DND-41 (cell line): Measurements from ENCODE around the gene FAM53A.

Experiments used
- EZH2 ChIP-seq: IDR thresholded peaks from 3 replicates; pipeline ENCODE4 v1.6.1; 2012; ENCODE audit warnings: borderline replicate concordance, low read depth, mild to moderate bottlenecking, moderate library complexity, low read length, inconsistent platforms; ENCODE audit not compliant: severe bottlenecking
- TF ChIP-seq, protein P1 (sequence below): IDR thresholded peaks from 2 replicates; pipeline ENCODE4 v1.5.1; 2012; ENCODE audit warnings: borderline replicate concordance, low read length, moderate library complexity, mild to moderate bottlenecking; ENCODE audit not compliant: poor library complexity, severe bottlenecking; ENCODE audit errors: extremely low read depth

DNA sequence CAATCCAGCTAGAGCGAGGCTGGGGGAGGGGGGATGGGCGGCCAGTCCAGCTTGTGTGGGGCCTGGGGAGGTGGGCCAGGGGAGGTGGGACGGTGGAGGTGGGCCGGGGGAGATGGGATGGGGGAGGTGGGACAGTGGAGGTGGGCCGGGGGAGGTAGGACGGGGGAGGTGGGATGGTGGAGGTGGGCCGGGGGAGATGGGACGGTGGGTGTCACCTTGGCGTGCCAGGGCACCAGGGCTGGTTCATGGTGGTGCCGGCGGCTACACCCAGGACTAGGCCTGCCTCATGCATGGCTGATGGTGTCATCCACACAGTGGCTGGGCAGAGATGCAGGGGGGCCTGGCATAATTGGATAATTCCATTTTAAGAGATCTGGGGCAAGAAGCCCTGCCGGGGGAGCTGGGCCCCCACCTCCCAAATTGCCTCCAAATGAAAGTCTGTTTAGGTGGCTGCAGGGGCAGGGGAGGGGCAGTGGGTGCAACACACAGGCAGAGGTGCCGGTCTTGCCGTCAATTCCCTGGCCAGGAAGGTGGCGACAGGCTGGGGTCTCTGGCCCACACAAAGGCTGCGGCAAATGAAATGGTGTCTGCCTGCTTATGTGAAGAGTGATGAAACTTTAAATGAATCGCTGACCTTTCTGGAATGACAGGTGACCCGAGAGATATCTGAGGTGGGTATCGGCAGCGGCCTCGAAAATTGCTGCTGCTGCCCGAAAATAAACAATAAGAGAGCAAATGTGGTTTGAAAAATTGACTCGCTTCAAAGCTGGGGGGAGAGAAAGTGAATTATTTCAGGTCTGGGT is 82.1 kb downstream of the FAM53A start:
- TF ChIP-seq, protein P1, sequence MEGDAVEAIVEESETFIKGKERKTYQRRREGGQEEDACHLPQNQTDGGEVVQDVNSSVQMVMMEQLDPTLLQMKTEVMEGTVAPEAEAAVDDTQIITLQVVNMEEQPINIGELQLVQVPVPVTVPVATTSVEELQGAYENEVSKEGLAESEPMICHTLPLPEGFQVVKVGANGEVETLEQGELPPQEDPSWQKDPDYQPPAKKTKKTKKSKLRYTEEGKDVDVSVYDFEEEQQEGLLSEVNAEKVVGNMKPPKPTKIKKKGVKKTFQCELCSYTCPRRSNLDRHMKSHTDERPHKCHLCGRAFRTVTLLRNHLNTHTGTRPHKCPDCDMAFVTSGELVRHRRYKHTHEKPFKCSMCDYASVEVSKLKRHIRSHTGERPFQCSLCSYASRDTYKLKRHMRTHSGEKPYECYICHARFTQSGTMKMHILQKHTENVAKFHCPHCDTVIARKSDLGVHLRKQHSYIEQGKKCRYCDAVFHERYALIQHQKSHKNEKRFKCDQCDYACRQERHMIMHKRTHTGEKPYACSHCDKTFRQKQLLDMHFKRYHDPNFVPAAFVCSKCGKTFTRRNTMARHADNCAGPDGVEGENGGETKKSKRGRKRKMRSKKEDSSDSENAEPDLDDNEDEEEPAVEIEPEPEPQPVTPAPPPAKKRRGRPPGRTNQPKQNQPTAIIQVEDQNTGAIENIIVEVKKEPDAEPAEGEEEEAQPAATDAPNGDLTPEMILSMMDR, result no peak
- TF ChIP-seq EZH2, result no peak
